Hepatocyte (in vitro differentiated cells): ENCODE results near the gene CDH5.

Experiments
- CTCF ChIP-seq: fragments of 200-600 bp; sonication (generic); IDR thresholded peaks from 2 replicates; pipeline ENCODE4 v1.5.1; 2016; ENCODE audit warnings: antibody characterized with exemption, mild to moderate bottlenecking; ENCODE audit not compliant: poor library complexity
- EZH2 ChIP-seq: fragments of 200-600 bp; sonication (generic); IDR thresholded peaks from 2 replicates; pipeline ENCODE4 v1.6.1; 2016; ENCODE audit warnings: antibody characterized with exemption, mild to moderate bottlenecking, borderline replicate concordance

- TF ChIP-seq EZH2 (no peak), CTCF (no peak)
Observed at GRCh38 chr16:66402591-66403230, 36.2 kb downstream of the CDH5 start.
